ENCODE data around the gene RNF130. TPM values are rescaled to one million over a fixed set of nuclear protein-coding genes. Genes with fewer than 3 reads are reported as not detected.
A peak's percentile ranks its signal among the peaks of the same experiment; 100 is the strongest.

Gene RNF130
- total RNA-seq, 1 donor from 2014 or later, result 58.5 TPM

DNA sequence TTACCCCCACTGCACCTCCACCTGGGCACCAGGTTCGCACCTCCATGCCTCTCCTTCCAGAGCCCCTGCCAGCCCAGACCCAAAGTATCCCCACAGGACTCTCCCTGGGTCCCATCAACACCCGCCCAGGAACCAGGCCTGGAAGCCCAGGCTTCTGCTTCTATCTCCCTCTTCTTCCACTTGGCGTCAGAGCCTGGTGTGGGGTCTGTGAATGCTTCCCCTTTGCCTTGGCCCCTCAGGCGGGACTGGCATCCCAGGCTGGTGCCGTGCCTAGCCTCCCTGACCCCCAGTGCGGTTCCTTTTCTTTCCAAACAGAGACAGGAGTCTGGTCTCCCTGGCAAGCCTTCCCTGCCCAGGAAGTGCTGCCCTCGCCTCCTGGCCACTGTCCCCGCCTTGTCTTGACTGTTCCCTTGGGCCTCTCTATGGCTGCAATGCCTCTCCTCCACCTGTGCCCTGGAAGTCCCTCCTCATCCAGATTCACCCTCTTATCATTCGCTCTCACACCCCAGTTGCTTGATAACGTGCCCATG, 156.1 kb downstream of the RNF130 start:
- DNase-seq (ENCODE audit: low read depth), result no peak

DNA sequence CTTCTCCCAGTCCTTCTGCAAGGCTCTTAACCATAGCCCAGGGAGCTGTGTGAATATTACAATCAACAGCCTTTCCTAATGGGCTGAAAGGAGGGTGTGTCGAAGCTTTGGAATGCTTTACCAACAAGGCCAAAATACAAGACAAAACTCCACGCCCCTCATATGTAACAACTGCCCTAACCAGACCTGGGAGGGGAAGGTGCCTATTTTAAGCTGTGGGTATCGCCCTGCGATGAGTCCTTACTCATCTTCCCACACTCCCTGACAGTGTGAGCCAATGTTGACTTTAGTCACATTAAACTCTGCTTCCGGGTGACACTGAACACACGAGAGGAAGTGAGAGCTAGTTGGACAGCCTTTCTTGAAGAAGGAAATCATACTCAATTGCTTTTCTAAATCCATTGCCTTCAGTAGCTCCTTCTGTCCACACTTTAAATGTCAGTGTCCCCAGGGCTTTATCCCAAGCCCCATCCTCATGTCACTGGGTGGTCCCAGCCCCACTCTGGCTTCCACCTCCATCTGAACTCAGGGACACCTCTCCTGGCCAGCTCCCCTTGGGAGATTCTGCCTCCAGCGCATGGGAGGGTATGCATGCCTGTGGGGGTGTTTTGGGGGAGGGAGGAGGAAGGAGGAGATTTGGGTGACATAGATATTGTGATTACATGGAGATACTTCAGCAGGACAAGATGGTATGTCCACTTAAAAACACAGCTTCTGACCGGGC, 157.4 kb downstream of the RNF130 start:
- peak; percentile 43 for DNase-seq (ENCODE audit: low read depth)

DNA sequence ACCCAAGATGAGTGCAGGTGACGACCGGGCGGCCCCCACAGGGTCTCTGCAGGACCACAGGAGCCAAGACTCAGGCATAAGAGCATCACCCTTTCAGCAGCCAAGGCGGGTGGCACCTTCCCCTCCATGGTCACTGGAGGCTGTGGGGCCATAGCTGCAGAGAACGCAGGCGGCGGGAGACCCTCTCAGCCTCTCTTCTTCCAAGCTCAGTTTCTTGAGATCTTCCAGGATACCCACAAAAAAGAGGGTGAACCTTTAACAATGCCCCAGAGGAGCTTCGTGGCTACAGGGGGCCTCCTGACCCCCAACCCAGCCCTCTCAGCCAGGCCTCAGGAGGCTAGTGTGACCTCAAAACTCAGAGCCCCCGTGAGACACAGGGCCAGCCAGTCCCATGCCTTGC, 158.1 kb downstream of the RNF130 start:
- no peak for DNase-seq (ENCODE audit: low read depth)

DNA sequence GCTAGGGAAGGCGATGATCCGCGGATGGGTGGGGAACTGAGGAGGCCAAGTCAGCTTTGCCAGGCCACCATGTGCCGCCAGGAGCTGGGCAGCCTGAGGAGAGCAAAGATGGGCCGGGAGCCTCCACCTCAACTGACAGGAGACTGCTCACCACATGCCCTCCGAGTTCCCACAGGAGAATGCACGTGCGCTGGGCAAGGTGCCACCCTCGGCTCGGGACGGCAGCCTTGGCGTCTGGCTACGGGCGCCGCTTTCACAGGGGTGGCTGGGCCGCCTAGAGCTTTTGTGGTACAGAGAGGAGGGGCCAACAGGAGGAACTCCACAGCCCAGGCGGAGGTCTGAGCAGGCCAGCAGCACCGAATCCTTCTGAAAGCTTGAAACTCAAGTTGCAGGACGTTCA, 158.6 kb downstream of the RNF130 start:
- no peak for DNase-seq (ENCODE audit: low read depth)

DNA sequence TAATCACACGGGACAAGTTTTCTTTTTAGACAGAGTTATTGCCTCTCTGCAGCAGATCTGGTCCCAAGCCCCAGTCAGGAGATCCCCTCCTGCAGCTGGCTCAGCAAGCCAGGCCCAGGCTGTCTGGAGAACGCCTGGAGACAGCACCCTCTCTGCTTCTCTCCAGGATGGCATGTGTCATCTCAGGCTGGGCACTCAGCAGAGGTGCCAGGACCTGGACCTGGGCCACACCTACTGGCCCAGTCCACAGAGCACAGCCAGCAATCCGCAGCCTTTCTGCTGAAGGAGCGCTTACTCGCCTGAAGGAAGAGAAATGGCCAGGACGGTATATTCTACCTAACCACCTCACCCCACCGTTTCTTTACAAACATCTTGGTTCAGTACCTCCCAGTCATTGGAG, 159.2 kb downstream of the RNF130 start:
- no peak for DNase-seq (ENCODE audit: low read depth)

DNA sequence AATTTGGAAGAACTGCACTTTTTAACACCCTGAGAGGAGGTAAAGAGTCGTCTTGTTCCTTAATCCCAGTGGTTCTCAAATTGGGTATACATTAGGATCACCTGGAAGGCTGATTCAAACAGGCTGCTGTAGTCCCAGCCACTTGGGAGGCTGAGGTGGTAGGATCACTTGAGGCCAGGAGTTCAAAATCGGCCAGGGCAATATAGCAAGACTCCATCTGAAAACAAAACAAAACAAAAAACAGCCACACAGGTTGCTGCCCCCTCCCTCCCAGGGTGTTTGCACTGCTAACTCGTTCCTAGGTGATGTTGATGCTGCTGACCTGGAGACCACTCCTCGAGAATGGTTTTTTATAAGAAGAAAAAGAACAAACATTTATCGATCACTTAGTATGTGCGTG, 162.3 kb downstream of the RNF130 start:
- no peak for DNase-seq (ENCODE audit: low read depth)

DNA sequence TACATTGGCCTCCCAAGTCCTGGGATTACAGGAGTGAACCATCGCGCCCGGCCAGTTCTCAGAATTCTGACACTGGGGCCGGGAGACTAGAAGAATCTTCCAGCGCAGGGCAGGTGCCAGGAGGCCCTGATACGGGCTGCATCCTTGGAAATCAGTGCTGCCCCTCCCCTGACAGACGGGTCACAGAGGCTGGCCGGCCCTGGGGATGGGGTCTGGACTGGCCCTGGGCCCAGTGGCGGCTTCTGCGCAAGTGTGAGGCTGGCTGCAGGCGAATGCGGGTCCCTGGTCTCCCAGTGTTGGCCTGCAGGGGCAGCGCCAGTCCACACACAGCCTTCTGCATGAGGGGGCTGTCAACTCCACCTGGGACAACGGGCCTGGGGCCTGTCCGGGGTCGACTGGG, 163.0 kb downstream of the RNF130 start:
- DNase-seq (ENCODE audit: low read depth), result no peak

DNA sequence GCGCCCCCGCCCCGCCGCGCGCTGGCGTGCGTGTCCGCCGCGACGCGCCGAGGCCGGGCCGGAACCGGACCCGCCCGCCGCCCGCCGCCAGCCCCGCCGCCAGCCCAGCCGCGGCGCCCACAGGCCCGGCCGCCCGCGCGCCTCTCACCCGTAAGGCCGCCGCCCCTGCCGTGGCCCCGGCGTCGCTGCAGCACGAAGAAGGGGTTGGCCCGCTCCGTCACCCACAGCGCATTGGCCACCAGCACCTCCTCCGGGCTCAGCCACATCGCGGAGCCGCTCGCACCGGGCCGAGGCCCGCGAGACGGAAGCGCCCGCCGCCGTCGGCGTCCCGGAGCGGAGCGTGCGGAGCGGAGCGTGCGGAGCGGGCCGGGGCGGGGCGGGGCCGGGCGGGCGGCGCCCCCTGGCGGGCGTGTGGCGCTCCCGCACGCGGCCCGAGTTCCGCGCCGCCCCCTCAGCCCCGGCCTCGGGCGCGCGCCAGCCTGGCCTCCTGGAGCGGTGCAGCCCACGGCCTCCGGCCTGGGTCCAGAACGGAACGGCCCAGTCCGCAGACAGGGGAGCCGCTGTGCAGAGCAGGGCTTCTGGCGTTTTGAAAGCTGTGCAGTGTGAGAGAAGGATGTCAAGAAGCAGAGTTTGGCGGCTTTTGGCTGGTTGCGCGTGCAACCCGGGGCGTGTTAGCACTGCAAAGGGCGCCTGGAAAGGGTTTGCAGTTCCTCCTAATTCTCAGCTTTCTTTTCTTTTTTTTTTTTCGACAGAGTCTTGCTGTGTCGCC, 163.8 kb downstream of the RNF130 start, which contains the start of gene TBC1D9B:
Gene TBC1D9B, minus strand, starts transcription at position 342 of the 769 bp plus-strand sequence. Its CDS starts 76 bp downstream, at position 266.
- DNase-seq (ENCODE audit: low read depth), result peak; percentile 3

DNA sequence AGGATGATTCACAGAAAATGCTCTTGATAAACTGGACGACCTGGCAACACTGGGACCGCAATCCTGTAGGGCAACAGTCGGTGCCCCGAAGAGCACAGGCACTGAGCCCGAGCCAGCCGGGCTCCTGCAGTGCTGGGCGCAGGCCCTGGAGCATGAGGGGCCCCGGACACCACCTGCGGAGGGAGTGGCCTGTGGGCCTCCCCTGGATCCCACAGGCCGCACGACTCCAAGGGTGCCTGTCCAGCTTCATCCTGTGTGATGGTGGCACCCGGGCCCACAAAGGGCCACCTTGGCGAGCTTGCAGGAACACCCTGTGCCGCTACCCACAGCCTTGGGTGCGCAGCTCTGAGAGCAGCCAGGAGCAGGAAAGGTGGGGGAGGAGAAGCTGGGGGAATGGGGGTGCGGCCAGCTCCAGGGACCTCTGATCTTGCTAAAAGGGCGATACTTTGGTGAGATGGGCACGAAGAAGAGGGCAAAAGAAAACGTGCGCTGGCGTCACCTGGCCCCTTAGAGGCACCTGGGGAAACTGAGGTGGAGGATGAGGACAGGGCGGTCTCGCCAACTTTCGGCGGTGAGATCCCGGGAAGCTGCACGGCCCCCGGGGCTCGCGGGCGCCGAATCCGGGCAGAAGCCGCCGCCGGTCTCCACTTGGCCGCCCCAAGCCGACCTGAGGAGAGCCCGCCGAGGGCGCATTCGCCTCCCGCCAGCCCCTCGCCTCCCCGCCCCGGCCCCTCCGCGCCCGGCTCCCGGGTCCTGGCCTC, 164.6 kb downstream of the RNF130 start:
- peak; percentile 7 for DNase-seq (ENCODE audit: low read depth)

DNA sequence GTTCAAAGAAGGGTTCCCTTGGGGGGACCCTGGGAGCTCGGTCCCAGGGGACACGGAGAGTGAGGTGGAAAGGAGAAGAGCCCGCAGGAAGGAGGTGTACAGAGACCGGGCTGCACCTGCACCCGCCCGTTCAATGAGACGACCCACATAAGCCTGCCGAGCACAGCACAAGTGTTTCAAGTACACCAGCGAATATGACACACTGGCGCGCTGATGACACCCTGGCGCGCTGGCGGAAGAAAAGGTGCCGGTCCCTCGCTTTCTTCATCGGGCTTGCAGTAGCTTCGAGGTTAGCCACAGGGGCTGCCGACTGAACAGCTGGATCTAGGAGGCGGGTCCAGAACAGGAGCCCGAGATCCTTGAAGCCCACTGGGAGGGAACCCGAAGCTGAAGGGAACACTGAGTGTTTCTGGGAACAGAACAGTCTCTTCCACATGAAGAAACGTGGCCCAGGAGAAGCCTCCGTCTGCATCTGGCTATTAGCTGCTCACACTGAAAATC, 165.2 kb downstream of the RNF130 start:
- DNase-seq (ENCODE audit: low read depth), result no peak

DNA sequence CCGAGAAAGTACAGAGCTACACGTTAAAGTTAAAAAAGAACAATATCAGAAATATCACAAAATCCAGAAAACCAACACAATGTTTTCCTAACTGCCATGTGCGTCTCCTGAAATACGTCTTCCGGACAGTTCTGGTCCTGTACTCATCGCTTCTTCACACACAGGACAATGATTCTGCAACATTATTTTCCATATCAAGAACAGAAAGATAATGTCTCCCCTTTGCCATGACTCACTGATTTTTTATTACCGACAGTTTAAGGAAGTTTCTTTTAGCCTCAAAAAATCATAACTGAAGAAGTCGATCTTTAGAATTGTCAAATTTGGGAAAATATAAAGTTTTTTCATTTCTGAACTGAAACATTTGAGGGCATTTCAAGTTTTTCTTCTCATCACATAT, 166.4 kb downstream of the RNF130 start:
- DNase-seq (ENCODE audit: low read depth), result no peak

Other genes with a start within 250 kb of the RNF130 start
- 10.8 and 26.5 TPM in 2 replicates for gene MRNIP, start 212.9 kb downstream of the RNF130 start, total RNA-seq
- gene TBC1D9B, start 163.9 kb downstream of the RNF130 start, total RNA-seq, result 41.8 and 81.0 TPM in 2 replicates
- gene RASGEF1C, start 137.5 kb upstream of the RNF130 start, total RNA-seq, result not detected in 2 replicates
- gene MAPK9, start 220.3 kb upstream of the RNF130 start, total RNA-seq, result 31.3 and 32.3 TPM in 2 replicates

Data from renal cortical epithelial cell (primary cell).